Right renal cortex interstitium (tissue), 3 donors: ENCODE results near the gene PNP. TPM values are rescaled to one million over a fixed set of nuclear protein-coding genes. Genes with fewer than 3 reads are reported as not detected.

Experiments
- polyA plus RNA-seq, 3 donors: library from polyadenylated mRNA; unstranded; fragments of 120-200 nt; gene quantifications; one replicate each; pipeline ENCODE4 v1.2.1, GENCODE V29; 2013; ENCODE audit not compliant: insufficient read length in 3 of 3

Gene PNP
- polyA plus RNA-seq, 3 donors: 65.3 to 72.8 (median 71.7) TPM

Other genes starting within 250 kb of the PNP start
- not detected for gene OR11H6, start 245.7 kb upstream of the PNP start, polyA plus RNA-seq
- gene OR11H7, start 240.4 kb upstream of the PNP start, polyA plus RNA-seq: under 1 TPM; 0.43 to 0.55 (median 0.45) TPM
- not detected for gene OR11H4, start 230.1 kb upstream of the PNP start, polyA plus RNA-seq
- 10 to 100 TPM; 26.5 to 33.5 (median 32.2) TPM for gene TTC5, start 163.5 kb upstream of the PNP start, polyA plus RNA-seq
- 100 to 1,000 TPM; 115 to 138 (median 118) TPM for gene CCNB1IP1, start 136.1 kb upstream of the PNP start, polyA plus RNA-seq
- 10 to 100 TPM; 47.2 to 63.9 (median 47.3) TPM for gene PARP2, start 125.8 kb upstream of the PNP start, polyA plus RNA-seq
- gene TEP1, start 55.9 kb upstream of the PNP start, polyA plus RNA-seq: 10 to 100 TPM; 17.1 to 18.4 (median 18.4) TPM
- under 1 TPM; 0.35 to 0.50 (median 0.45) TPM for gene KLHL33, start 33.2 kb upstream of the PNP start, polyA plus RNA-seq
- 10 to 100 TPM; 46.3 to 56.0 (median 55.0) TPM for gene OSGEP, start 14.6 kb upstream of the PNP start, polyA plus RNA-seq
- gene APEX1, start 14.2 kb upstream of the PNP start, polyA plus RNA-seq: 100 to 1,000 TPM; 315 to 334 (median 325) TPM
- 10 to 100 TPM; 31.2 to 40.7 (median 32.7) TPM for gene PIP4P1, start 8.0 kb upstream of the PNP start, polyA plus RNA-seq
- gene RNASE10, start 36.1 kb downstream of the PNP start, polyA plus RNA-seq: under 1 TPM in 1 of 3 donors, not detected in 2; 0.18 TPM
- not detected for gene RNASE9, start 91.6 kb downstream of the PNP start, polyA plus RNA-seq
- gene RNASE11, start 118.6 kb downstream of the PNP start, polyA plus RNA-seq: not detected
- gene RNASE12, start 122.0 kb downstream of the PNP start, polyA plus RNA-seq: not detected
- not detected for gene OR6S1, start 172.3 kb downstream of the PNP start, polyA plus RNA-seq
- 1 to 10 TPM; 2.1 to 7.0 (median 2.6) TPM for gene RNASE4, start 215.2 kb downstream of the PNP start, polyA plus RNA-seq
- gene ANG, start 219.4 kb downstream of the PNP start, polyA plus RNA-seq: 1 to 10 TPM; 3.8 to 4.8 (median 3.8) TPM